Breast epithelium (tissue), 4 donors: ENCODE measurements around the gene PRDM15. TPM values are rescaled to one million over a fixed set of nuclear protein-coding genes. Genes with fewer than 3 reads are reported as not detected.

Source experiments
- DNase-seq, 2 donors: peaks; one replicate each; pipeline ENCODE4 v3.0.0-alpha.2; 2019; ENCODE audit warnings: low spot score in 2 of 2
- H3K27ac ChIP-seq, 2 donors: fragments of 200-600 bp; sonication (generic) in 1 of 2; one replicate each; pipeline ENCODE4 v1.5.1; 2016 to 2019; ENCODE audit warnings: mild to moderate bottlenecking in 1 of 2
- H3K27me3 ChIP-seq, 2 donors: fragments of 200-600 bp; sonication (generic) in 1 of 2; one replicate each; pipeline versions ENCODE4 v1.5.1 to v1.6.0; 2017 to 2019; ENCODE audit warnings: control low read depth in 1 of 2, mild to moderate bottlenecking in 1 of 2
- H3K36me3 ChIP-seq: fragments of 200-600 bp; one replicate; pipeline ENCODE4 v1.5.1; 2019
- H3K4me1 ChIP-seq, 2 donors: fragments of 200-600 bp; sonication (generic); one replicate each; pipeline ENCODE4 v1.5.1; 2016 to 2019; ENCODE audit warnings: control low read depth in 1 of 2
- H3K4me3 ChIP-seq, 3 donors: fragments of 200-600 bp; sonication (generic); 1 replicate in 2 of 3; 2 replicates in 1 of 3; pipeline ENCODE4 v1.5.1; 2016 to 2019; ENCODE audit warnings: mild to moderate bottlenecking in 3 of 3, moderate library complexity in 2 of 3
- H3K9me3 ChIP-seq, 2 donors: fragments of 200-600 bp; sonication (generic) in 1 of 2; one replicate each; pipeline ENCODE4 v1.5.1; 2016 to 2019; ENCODE audit warnings: control low read depth in 1 of 2
- CTCF ChIP-seq, 3 donors: fragments of 450-650 bp; IDR thresholded peaks; one replicate each; pipeline ENCODE4 v1.5.1; 2016 to 2017; ENCODE audit warnings: antibody characterized with exemption in 3 of 3, mild to moderate bottlenecking in 3 of 3, moderate library complexity in 3 of 3
- POLR2A ChIP-seq: fragments of 450-650 bp; IDR thresholded peaks from one replicate; pipeline ENCODE4 v1.6.1; 2016; ENCODE audit warnings: antibody characterized with exemption, mild to moderate bottlenecking, moderate library complexity
- POLR2AphosphoS5 ChIP-seq, 3 donors: sonication (generic); formaldehyde crosslinking; IDR thresholded peaks; one replicate each; pipeline ENCODE4 v1.6.1; 2017; ENCODE audit warnings: antibody characterized with exemption in 3 of 3
- intact Hi-C: fragments of 100-400 bp; cut with DNase I; formaldehyde crosslinking; loops from one replicate; pipeline ENCODE4 v1.15.1; 2023; ENCODE audit warnings: low total_unique reads
- total RNA-seq, 3 donors: library from RNA; depleted of rRNA; stranded (reverse); fragments of >200 nt; gene quantifications; one replicate each; pipeline ENCODE4 v1.1.0, GENCODE V29; 2016

PRDM15 gene
- total RNA-seq, 3 donors from 2014 or later = 6.6 to 14.1 (median 9.2) TPM

- no peaks in the 10 kb centered on the region for H3K9me3 ChIP-seq
- H3K36me3 ChIP-seq = no peaks in the 10 kb centered on the region
- DNase-seq = no peak
- H3K4me3 ChIP-seq = no peak overlapping the region
- no peaks in the 10 kb centered on the region for H3K4me1 ChIP-seq
- no peak overlapping the region for H3K27ac ChIP-seq
- intact Hi-C loops = no loop called here
- H3K27me3 ChIP-seq = no peaks in the 10 kb centered on the region
- TF ChIP-seq POLR2AphosphoS5 (IDR thresholded peaks at IDR 0.05) (no peak), POLR2A (no peak), CTCF (IDR thresholded peaks at IDR 0.05) (no peak)
Measured at GRCh38 chr21:41813226-41813625, 65.9 kb downstream of the PRDM15 start.

- DNase-seq = no peak
- Histone ChIP-seq H3K27me3 (no peaks in the 10 kb centered on the region), H3K36me3 (no peaks in the 10 kb centered on the region), H3K27ac (no peak overlapping the region), H3K4me1 (no peaks in the 10 kb centered on the region), H3K4me3 (no peak overlapping the region), H3K9me3 (no peaks in the 10 kb centered on the region)
- intact Hi-C loops = no loop called here
- TF ChIP-seq POLR2A (no peak), POLR2AphosphoS5 (IDR thresholded peaks at IDR 0.05) (no peak), CTCF (IDR thresholded peaks at IDR 0.05) (no peak)
Measured at GRCh38 chr21:41812679-41813078, 66.5 kb downstream of the PRDM15 start.

GRCh38 chr21:41810597-41810932 lies 68.6 kb downstream of the PRDM15 start:
- Histone ChIP-seq H3K9me3 (no peaks in the 10 kb centered on the region), H3K27ac (no peak overlapping the region), H3K4me3 (no peak overlapping the region), H3K4me1 (no peaks in the 10 kb centered on the region), H3K27me3 (no peaks in the 10 kb centered on the region), H3K36me3 (no peaks in the 10 kb centered on the region)
- TF ChIP-seq POLR2A = no peak
- no peak for TF ChIP-seq POLR2AphosphoS5 (IDR thresholded peaks at IDR 0.05)
- no peak for TF ChIP-seq CTCF (IDR thresholded peaks at IDR 0.05)
- intact Hi-C loops = no loop called here
- DNase-seq = no peak

GRCh38 chr21:41809891-41810596 lies 69.1 kb downstream of the PRDM15 start:
- no peaks in the 10 kb centered on the region for H3K9me3 ChIP-seq
- no peak overlapping the region for H3K4me3 ChIP-seq
- no peak overlapping the region for H3K27ac ChIP-seq
- DNase-seq = peak in 1 of 2 donors; percentile 31
- no peaks in the 10 kb centered on the region for H3K36me3 ChIP-seq
- TF ChIP-seq POLR2A (no peak), POLR2AphosphoS5 (IDR thresholded peaks at IDR 0.05) (no peak), CTCF (IDR thresholded peaks at IDR 0.05) (no peak)
- intact Hi-C loops = no loop called here
- H3K4me1 ChIP-seq = no peaks in the 10 kb centered on the region
- no peaks in the 10 kb centered on the region for H3K27me3 ChIP-seq

GRCh38 chr21:41808846-41809245 lies 70.3 kb downstream of the PRDM15 start:
- Histone ChIP-seq H3K4me3 (no peak overlapping the region), H3K27ac (no peak overlapping the region), H3K4me1 (no peaks in the 10 kb centered on the region), H3K36me3 (no peaks in the 10 kb centered on the region), H3K27me3 (no peaks in the 10 kb centered on the region), H3K9me3 (no peaks in the 10 kb centered on the region)
- TF ChIP-seq CTCF (IDR thresholded peaks at IDR 0.05) = no peak
- no peak for TF ChIP-seq POLR2AphosphoS5 (IDR thresholded peaks at IDR 0.05)
- no peak for TF ChIP-seq POLR2A
- intact Hi-C loops = no loop called here
- DNase-seq = peak in 1 of 2 donors; percentile 47
